Spleen (tissue), 11 donors: ENCODE measurements around the gene PRLH. TPM values are rescaled to one million over a fixed set of nuclear protein-coding genes. Genes with fewer than 3 reads are reported as not detected.

Experiments
- DNase-seq: peaks from one replicate; pipeline ENCODE4 v3.0.0-alpha.2; 2020
- H3K27ac ChIP-seq, 8 donors: fragments of 200-600 bp; sonication (generic) in 7 of 8; 1 replicate in 4 of 8; 2 replicates in 4 of 8; pipeline versions ENCODE4 v1.5.0 to v1.8.0; 2016 to 2021; ENCODE audit warnings: inconsistent platforms in 4 of 8, mild to moderate bottlenecking in 4 of 8, moderate library complexity in 1 of 8
- H3K27me3 ChIP-seq, 7 donors: fragments of 200-600 bp; sonication (generic) in 6 of 7; replicated peaks in 1 of 7; 1 replicate in 4 of 7; 2 replicates in 3 of 7; pipeline versions ENCODE4 v1.5.0 to v1.8.0; 2016 to 2021; ENCODE audit warnings: inconsistent platforms in 3 of 7, mild to moderate bottlenecking in 1 of 7
- H3K36me3 ChIP-seq, 6 donors: fragments of 200-600 bp; sonication (generic) in 5 of 6; 1 replicate in 4 of 6; 2 replicates in 2 of 6; pipeline versions ENCODE4 v1.5.0 to v1.8.0; 2016 to 2021; ENCODE audit warnings: inconsistent platforms in 2 of 6
- H3K4me1 ChIP-seq, 6 donors: fragments of 200-600 bp; sonication (generic) in 5 of 6; 1 replicate in 3 of 6; 2 replicates in 3 of 6; pipeline versions ENCODE4 v1.5.0 to v1.8.0; 2016 to 2021; ENCODE audit warnings: inconsistent platforms in 3 of 6
- H3K4me3 ChIP-seq, 8 donors: fragments of 200-600 bp; sonication (generic) in 7 of 8; 1 replicate in 4 of 8; 2 replicates in 4 of 8; pipeline versions ENCODE4 v1.5.0 to v1.8.0; 2016 to 2021; ENCODE audit warnings: inconsistent platforms in 4 of 8, mild to moderate bottlenecking in 4 of 8, moderate library complexity in 2 of 8
- H3K9me3 ChIP-seq, 8 donors: fragments of 200-600 bp; sonication (generic) in 7 of 8; 1 replicate in 4 of 8; 2 replicates in 4 of 8; pipeline versions ENCODE4 v1.5.0 to v1.8.0; 2016 to 2021; ENCODE audit warnings: inconsistent platforms in 4 of 8
- POLR2A ChIP-seq, 3 donors: fragments of 450-650 bp; IDR thresholded peaks; one replicate each; pipeline ENCODE4 v1.5.1; 2017; ENCODE audit warnings: antibody characterized with exemption in 3 of 3, mild to moderate bottlenecking in 1 of 3
- POLR2AphosphoS5 ChIP-seq, 3 donors: sonication (generic); formaldehyde crosslinking; IDR thresholded peaks; one replicate each; pipeline ENCODE4 v1.5.1; 2017; ENCODE audit warnings: antibody characterized with exemption in 3 of 3
- WGBS, 5 donors: extraction: QIAGEN DNeasy Blood & Tissue Kit in 3 of 5; methylation state at CpG; one replicate each; pipeline versions ENCODE4 v1.1.5 to v1.1.7; 2013 to 2018; 5-methylcytosine and 5-hydroxymethylcytosine counted together
- intact Hi-C: fragments of 100-400 bp; cut with DNase I; formaldehyde crosslinking; loops from one replicate; pipeline ENCODE4 v1.15.0; 2023; ENCODE audit warnings: low total_unique reads
- polyA plus RNA-seq, 3 donors: library from polyadenylated mRNA; stranded (reverse); fragments of 200-250 nt; gene quantifications; one replicate each; pipeline ENCODE4 v1.2.1, GENCODE V29; 2013
- total RNA-seq, 7 donors: library from RNA; depleted of rRNA in 3 of 7; stranded (reverse); fragments of >200 nt in 3 of 7; fragmentation: NEBNext Ultra II Directional in 4 of 7; extraction: Animal tissue kit (Norgen Biotek cat#: 25700) in 4 of 7; gene quantifications; one replicate each; pipeline versions ENCODE4 v1.1.0 to v1.2.1, GENCODE V29; 2016 to 2021
- TF ChIP-seq, protein P1 (sequence below), 11 experiments: fragments of 200-600 bp in 7 of 11; fragments of 450-650 bp in 4 of 11; sonication (generic) in 4 of 11; IDR thresholded peaks in 8 of 11; conservative IDR thresholded peaks in 3 of 11; 1 replicate in 7 of 11; 2 replicates in 4 of 11; pipeline versions ENCODE4 v1.4.0 to v1.8.0; 2016 to 2021; ENCODE audit warnings: antibody characterized with exemption in 11 of 11, inconsistent platforms in 4 of 11, mild to moderate bottlenecking in 1 of 11
- donor health status: healthy with polysubstance abuse.
- donor health status: DM: no; HTN: no; CAD: no; lungs with moderate emphysema.
- donor health status: DM: no; HTN: no; CAD: no.
- donor health status: Bipolar disorder and iron deficiency.
- donor health status: healthy.
- donor health status: DM: no; HTN: no; CAD: no.
- donor health status: DM: yes; HTN: yes; CAD: no.

Gene PRLH
- total and polyA plus RNA-seq, 10 donors = not detected

DNA sequence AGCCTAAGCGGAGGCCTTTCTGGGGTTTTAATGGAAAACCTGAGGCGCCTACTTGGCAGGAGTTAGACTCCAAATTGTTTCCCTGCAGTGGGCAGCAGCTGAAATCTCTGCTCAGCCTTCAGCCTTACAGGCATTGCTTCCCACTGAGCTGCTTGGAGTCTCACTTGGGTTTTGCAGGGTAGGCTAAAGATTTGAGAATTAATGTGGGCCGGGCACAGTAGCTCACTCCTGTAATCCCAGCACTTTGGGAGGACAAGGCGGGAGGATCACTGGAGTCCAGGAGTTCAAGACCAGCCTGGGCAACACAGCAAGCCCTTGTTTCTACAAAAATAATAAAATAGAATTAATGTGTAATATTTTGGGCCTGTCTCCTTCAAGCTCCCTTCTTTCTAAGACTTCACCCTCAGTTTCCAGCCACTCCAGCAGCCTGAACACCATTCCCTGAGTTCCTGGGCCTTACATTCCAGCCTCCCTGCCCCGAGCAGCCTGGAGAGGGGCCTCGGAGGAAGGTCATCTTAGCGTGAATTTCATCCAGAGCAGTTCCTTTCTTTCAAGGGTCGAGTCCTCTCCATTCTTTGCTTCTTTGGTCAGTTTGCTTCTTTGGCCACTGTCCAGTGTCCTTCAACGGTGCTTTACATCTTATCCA is 33.2 kb downstream of the PRLH start:
- Histone ChIP-seq H3K4me3 (no peak overlapping the region), H3K9me3 (no peaks in the 10 kb centered on the region), H3K27me3 (no peaks in the 10 kb centered on the region), H3K27ac (peak overlapping the region in 6 of 8 donors; percentile 2 to 74 (median 59)), H3K36me3 (no peaks in the 10 kb centered on the region), H3K4me1 (peaks cover 6 to 29% (median 17%) of the 10 kb centered on the region in 6 donors)
- no peak for DNase-seq
- TF ChIP-seq POLR2A (IDR thresholded peaks at IDR 0.05) (no peak), POLR2AphosphoS5 (IDR thresholded peaks at IDR 0.05) (no peak)
- TF ChIP-seq, protein P1, sequence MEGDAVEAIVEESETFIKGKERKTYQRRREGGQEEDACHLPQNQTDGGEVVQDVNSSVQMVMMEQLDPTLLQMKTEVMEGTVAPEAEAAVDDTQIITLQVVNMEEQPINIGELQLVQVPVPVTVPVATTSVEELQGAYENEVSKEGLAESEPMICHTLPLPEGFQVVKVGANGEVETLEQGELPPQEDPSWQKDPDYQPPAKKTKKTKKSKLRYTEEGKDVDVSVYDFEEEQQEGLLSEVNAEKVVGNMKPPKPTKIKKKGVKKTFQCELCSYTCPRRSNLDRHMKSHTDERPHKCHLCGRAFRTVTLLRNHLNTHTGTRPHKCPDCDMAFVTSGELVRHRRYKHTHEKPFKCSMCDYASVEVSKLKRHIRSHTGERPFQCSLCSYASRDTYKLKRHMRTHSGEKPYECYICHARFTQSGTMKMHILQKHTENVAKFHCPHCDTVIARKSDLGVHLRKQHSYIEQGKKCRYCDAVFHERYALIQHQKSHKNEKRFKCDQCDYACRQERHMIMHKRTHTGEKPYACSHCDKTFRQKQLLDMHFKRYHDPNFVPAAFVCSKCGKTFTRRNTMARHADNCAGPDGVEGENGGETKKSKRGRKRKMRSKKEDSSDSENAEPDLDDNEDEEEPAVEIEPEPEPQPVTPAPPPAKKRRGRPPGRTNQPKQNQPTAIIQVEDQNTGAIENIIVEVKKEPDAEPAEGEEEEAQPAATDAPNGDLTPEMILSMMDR (IDR thresholded peaks at IDR 0.05 in 8 of 11, conservative IDR thresholded peaks at IDR 0.05 in 3 of 11) = no peak
- WGBS, 5 donors = 77 to 90% (median 82%) methylated on average over 9 of the region's 9 CpGs
- intact Hi-C loops = no loop called here

DNA sequence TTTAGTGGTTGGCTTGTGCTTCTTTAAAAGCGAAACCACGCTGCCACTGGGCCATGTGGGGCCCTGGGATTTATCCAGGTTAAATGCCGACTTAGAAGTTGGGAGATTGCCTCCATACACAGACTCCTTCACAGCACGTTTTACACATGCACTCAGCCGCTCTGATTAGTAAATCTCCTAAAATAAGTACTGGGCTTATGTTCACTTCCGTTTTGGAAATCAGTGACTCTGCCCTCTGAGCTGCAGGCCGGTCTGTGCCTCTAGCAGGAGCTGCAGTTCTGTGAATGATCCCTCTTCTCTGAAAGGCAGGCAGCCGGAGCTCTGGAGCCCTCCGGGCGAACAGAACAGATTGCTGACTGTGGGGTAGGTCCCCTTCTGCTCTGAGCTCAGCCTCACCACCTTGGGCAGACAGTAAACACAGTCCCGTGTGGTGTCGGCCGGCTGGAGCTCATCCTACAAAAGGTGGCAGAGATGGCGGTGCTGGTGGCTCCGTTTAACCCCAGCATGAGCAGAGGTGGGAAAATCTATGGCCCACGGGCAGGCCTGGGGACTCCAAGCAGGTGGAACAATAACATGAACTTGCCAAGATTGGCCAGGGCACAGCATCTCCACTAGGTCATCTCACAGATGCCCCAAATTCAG is 34.0 kb downstream of the PRLH start:
- 71 to 80% (median 74%) methylated on average over 11 to 16 of the region's 16 CpGs for WGBS, 5 donors
- H3K36me3 ChIP-seq = no peaks in the 10 kb centered on the region
- DNase-seq = no peak

DNA sequence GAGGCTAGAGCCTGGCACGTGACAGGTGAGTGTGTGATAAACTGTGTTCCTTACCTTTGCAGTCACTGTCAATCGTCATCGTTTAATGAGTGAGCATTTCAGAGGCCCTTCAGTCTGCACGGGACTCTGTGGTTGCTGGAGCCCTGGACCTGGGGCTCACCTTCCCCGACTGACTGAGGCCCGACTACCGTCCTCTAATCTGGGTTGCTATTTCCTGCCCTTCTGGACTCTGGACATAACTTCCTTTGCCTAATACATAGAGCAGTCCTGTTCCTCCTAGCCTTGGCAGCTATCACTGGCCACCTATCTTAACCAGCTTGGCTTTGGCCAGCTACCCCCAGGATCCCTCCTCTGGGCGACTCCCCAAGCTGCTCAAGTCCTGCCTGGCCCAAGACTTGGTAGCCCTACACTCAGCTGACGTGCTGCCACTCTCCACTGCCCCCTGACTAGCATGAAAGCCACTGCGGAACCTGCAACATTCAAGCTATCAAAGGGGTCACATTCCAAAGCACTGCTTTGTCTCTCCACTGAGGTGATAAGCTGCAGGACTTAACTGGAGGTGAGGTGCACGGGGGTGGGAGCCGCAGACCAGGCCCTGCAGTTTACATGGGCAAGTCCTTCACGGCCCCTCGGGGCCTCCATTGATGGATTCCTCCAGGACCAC is 35.2 kb downstream of the PRLH start:
- H3K9me3 ChIP-seq = no peaks in the 10 kb centered on the region
- intact Hi-C loops = no loop called here
- H3K4me1 ChIP-seq = peaks cover 6 to 34% (median 17%) of the 10 kb centered on the region in 6 donors
- no peak for DNase-seq
- no peak overlapping the region for H3K4me3 ChIP-seq
- H3K27me3 ChIP-seq = no peaks in the 10 kb centered on the region
- peak overlapping the region in 1 of 8 donors; percentile 74 for H3K27ac ChIP-seq
- no peak for TF ChIP-seq POLR2A (IDR thresholded peaks at IDR 0.05)
- TF ChIP-seq POLR2AphosphoS5 (IDR thresholded peaks at IDR 0.05) = no peak
- TF ChIP-seq, protein P1 (IDR thresholded peaks at IDR 0.05 in 8 of 11, conservative IDR thresholded peaks at IDR 0.05 in 3 of 11) = no peak
- WGBS, 5 donors = 85 to 92% (median 89%) methylated on average over 14 of the region's 14 CpGs
- H3K36me3 ChIP-seq = no peaks in the 10 kb centered on the region

More for the DNA sequence above, 34.0 kb downstream of the PRLH start:
- Histone ChIP-seq H3K4me1 (peaks cover 6 to 34% (median 17%) of the 10 kb centered on the region in 6 donors), H3K9me3 (no peaks in the 10 kb centered on the region), H3K27me3 (no peaks in the 10 kb centered on the region), H3K27ac (peak overlapping the region in 7 of 8 donors; percentile 2 to 74 (median 58)), H3K4me3 (no peak overlapping the region)
- TF ChIP-seq POLR2A (IDR thresholded peaks at IDR 0.05) = no peak
- TF ChIP-seq POLR2AphosphoS5 (IDR thresholded peaks at IDR 0.05) = peak in 1 of 3 donors; percentile 13
- intact Hi-C loops = no loop called here

DNA sequence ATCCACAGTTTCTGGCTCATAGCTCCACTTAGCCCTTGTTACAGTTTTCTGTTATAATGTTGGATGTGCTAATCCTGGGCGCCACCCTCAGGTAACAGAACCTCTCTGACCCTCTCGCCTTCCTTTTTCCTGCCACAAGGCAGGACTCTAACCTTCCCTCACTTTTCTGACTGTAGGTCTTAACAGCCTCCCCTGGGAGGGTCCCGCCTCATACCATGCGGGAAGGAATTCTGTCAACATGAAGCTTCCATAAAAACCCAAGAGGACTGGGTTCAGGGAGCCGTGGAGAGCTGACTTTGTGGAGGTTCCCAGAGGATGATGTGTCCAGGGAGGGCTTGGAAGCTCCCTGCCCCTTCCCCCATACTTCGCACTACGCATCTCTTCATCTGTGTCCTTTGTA is 36.0 kb downstream of the PRLH start:
- H3K27ac ChIP-seq = peak overlapping the region in 1 of 8 donors; percentile 86

More for the DNA sequence above, 36.0 kb downstream of the PRLH start:
- no peak for TF ChIP-seq POLR2AphosphoS5 (IDR thresholded peaks at IDR 0.05)
- no peak for TF ChIP-seq POLR2A (IDR thresholded peaks at IDR 0.05)
- TF ChIP-seq, protein P1 (IDR thresholded peaks at IDR 0.05 in 8 of 11, conservative IDR thresholded peaks at IDR 0.05 in 3 of 11) = no peak
- Histone ChIP-seq H3K4me3 (no peak overlapping the region), H3K9me3 (no peaks in the 10 kb centered on the region), H3K27me3 (no peaks in the 10 kb centered on the region), H3K4me1 (peaks cover 6 to 34% (median 17%) of the 10 kb centered on the region in 6 donors), H3K36me3 (no peaks in the 10 kb centered on the region)
- 88 to 95% (median 92%) methylated on average over 7 of the region's 7 CpGs for WGBS, 5 donors
- intact Hi-C loops = no loop called here
- no peak for DNase-seq
